K562 (cell line): ENCODE measurements around the gene FBXL2. TPM values are rescaled to one million over a fixed set of nuclear protein-coding genes. Genes with fewer than 3 reads are reported as not detected.

Source experiments
- ETV6 ChIP-seq, 3 experiments: fragments of 150-350 bp in 1 of 3; sonication (generic) in 1 of 3; formaldehyde crosslinking in 1 of 3; IDR thresholded peaks; 2 replicates each; pipeline versions ENCODE4 v1.6.1 to v1.8.0; 2014 to 2022; ENCODE audit warnings: borderline replicate concordance in 2 of 3, low read depth in 2 of 3, antibody characterized with exemption in 1 of 3, low read length in 1 of 3, mild to moderate bottlenecking in 1 of 3, missing genetic modification reagents in 1 of 3
- JUN ChIP-seq, 2 experiments: sonication (generic) in 1 of 2; formaldehyde crosslinking in 1 of 2; IDR thresholded peaks; 2 replicates each; pipeline versions ENCODE4 v1.6.1 to v1.8.0; 2012 to 2022; ENCODE audit warnings: borderline replicate concordance in 2 of 2, mild to moderate bottlenecking in 2 of 2, improper control_type of control experiment in 1 of 2, low read depth in 1 of 2, low read length in 1 of 2, missing genetic modification reagents in 1 of 2
- RERE ChIP-seq: sonication (generic); formaldehyde crosslinking; IDR thresholded peaks from 2 replicates; pipeline ENCODE4 v1.8.0; 2023; ENCODE audit warnings: missing genetic modification reagents, mild to moderate bottlenecking, borderline replicate concordance
- REST ChIP-seq, 2 experiments: fragments of 450-650 bp; formaldehyde crosslinking in 1 of 2; IDR thresholded peaks; 2 replicates each; pipeline versions ENCODE4 v1.4.0 to v1.6.1; 2014 to 2020; ENCODE audit warnings: mild to moderate bottlenecking in 2 of 2, borderline replicate concordance in 1 of 2, low read depth in 1 of 2
- RNF219 ChIP-seq: fragments of 250-450 bp; sonication (Bioruptor Pico); IDR thresholded peaks from 2 replicates; pipeline ENCODE4 v1.5.0; 2022; ENCODE audit warnings: mild to moderate bottlenecking
- SRF ChIP-seq, 2 experiments: fragments of 250-450, 450-650 bp in 1 of 2; sonication (Bioruptor Pico) in 1 of 2; sonication (generic) in 1 of 2; formaldehyde crosslinking; IDR thresholded peaks; 2 replicates each; pipeline versions ENCODE4 v1.5.0 to v1.5.1; 2020 to 2022; ENCODE audit warnings: mild to moderate bottlenecking in 1 of 2, missing genetic modification reagents in 1 of 2
- ZNF12 ChIP-seq: sonication (generic); formaldehyde crosslinking; IDR thresholded peaks from 2 replicates; pipeline ENCODE4 v1.4.0; 2020; ENCODE audit warnings: mild to moderate bottlenecking, missing genetic modification reagents
- ZNF165 ChIP-seq: fragments of 250-450 bp; sonication (Bioruptor Pico); IDR thresholded peaks from 2 replicates; pipeline ENCODE4 v1.4.0; 2020; ENCODE audit warnings: borderline replicate concordance
- ZNF79 ChIP-seq: fragments of 250-450 bp; sonication (Bioruptor Pico); IDR thresholded peaks from 2 replicates; pipeline ENCODE4 v1.4.0; 2020; ENCODE audit warnings: low read depth, mild to moderate bottlenecking, moderate library complexity
- polyA plus RNA-seq, 8 experiments: library from polyadenylated mRNA; depleted of rRNA in 4 of 8; stranded (reverse) in 5 of 8; unstranded in 3 of 8; fragments of >200 nt; fragmentation: Nextera tagmentation in 2 of 8; fragmentation: Illumina TruSeq in 1 of 8; extraction: Ambion mirVana in 2 of 8; extraction: Trizol in 1 of 8; gene quantifications; 2 replicates each; pipeline versions ENCODE4 v1.2.1 to v1.2.3, GENCODE V29; 2011 to 2014; ENCODE audit warnings: inconsistent platforms in 1 of 8, missing spikeins in 1 of 8
- total RNA-seq, 7 experiments: library from RNA; depleted of rRNA in 6 of 7; stranded (reverse); fragments of >200 nt in 6 of 7; fragmentation: Illumina TruSeq in 2 of 7; extraction: Trizol in 2 of 7; gene quantifications; 2 replicates each; pipeline versions ENCODE4 v1.2.1 to v1.2.3, GENCODE V29; 2011 to 2021; ENCODE audit warnings: low replicate concordance in 1 of 7

The FBXL2 gene
- total and polyA plus RNA-seq, 9 of the 15 experiments (the other 6 are each of a cell fraction or from before 2014, with no cell fraction given) = 1.3 to 6.9 (median 1.9) TPM

- TF ChIP-seq RERE (CRISPR knock-in tag) = no peak
- TF ChIP-seq SRF (CRISPR knock-in tag; IDR thresholded peaks at IDR 0.05) = no peak
- TF ChIP-seq REST (IDR thresholded peaks at IDR 0.05; ENCODE audit: borderline replicate concordance) = no peak
- no peak for TF ChIP-seq REST (CRISPR knock-in tag; IDR thresholded peaks at IDR 0.05; ENCODE audit: low read depth)
- TF ChIP-seq ZNF165 (CRISPR knock-in tag) = no peak
- no peak for TF ChIP-seq ETV6 (IDR thresholded peaks at IDR 0.05; ENCODE audit: borderline replicate concordance in 1 of 2, low read depth in 2 of 2, low read length in 1 of 2)
- TF ChIP-seq ETV6 (CRISPR knock-in tag; IDR thresholded peaks at IDR 0.05; ENCODE audit: borderline replicate concordance) = no peak
- no peak for TF ChIP-seq JUN (IDR thresholded peaks at IDR 0.05; ENCODE audit: borderline replicate concordance, low read depth, low read length)
- TF ChIP-seq JUN (CRISPR knock-in tag; IDR thresholded peaks at IDR 0.05; ENCODE audit: borderline replicate concordance) = no peak
- TF ChIP-seq RNF219 = no peak
- no peak for TF ChIP-seq ZNF12 (CRISPR knock-in tag)
- no peak for TF ChIP-seq ZNF79
These were observed 38.3 kb upstream of the FBXL2 start (continued) for GRCh38 chr3:33238923-33239322.
